IMR-90 (cell line): ENCODE results near the gene ACSL6. TPM values are rescaled to one million over a fixed set of nuclear protein-coding genes. Genes with fewer than 3 reads are reported as not detected.

ENCODE experiments used
- ATAC-seq: fragments of 200-7000 bp; cut with Tn5 transposase; 2 replicates; pipeline ENCODE4 v1.9.1; 2020; ENCODE audit warnings: low read depth, mild to moderate bottlenecking, moderate library complexity
- BruUV-seq: library from RNA; stranded (reverse); fragments of 400-500 nt; replicated peaks from 2 replicates; lab custom pipeline; 2021; lab: Mats Ljungman, UMichigan
- CTCF ChIA-PET: fragments of 300-600 bp; formaldehyde crosslinking; extraction: SDS; loops from one replicate; lab custom pipeline; 2021; ENCODE audit warnings: antibody characterized with exemption; lab: Yijun Ruan, JAX
- POLR2A ChIA-PET: fragments of 300-600 bp; sonication (Branson Sonifier 250); formaldehyde crosslinking; loops from one replicate; lab custom pipeline; 2022; ENCODE audit warnings: antibody characterized with exemption; ENCODE audit not compliant: unreplicated experiment; lab: Charles Lee
- DNase-seq: peaks from one replicate; pipeline ENCODE4 v3.0.0; 2013
- H2AFZ ChIP-seq: replicated peaks from 2 replicates; pipeline ENCODE3; 2013; ENCODE audit warnings: low read length, mild to moderate bottlenecking; ENCODE audit not compliant: poor library complexity
- H2AK5ac ChIP-seq: 2 replicates; pipeline ENCODE4 v1.6.1; 2013; ENCODE audit warnings: low read depth, low read length, inconsistent platforms
- H2AK9ac ChIP-seq: replicated peaks from 2 replicates; pipeline ENCODE3; 2013; ENCODE audit warnings: mild to moderate bottlenecking, low read depth, low read length, moderate library complexity; ENCODE audit not compliant: poor library complexity
- H2BK120ac ChIP-seq: 2 replicates; pipeline ENCODE4 v1.6.1; 2013; ENCODE audit warnings: low read depth, low read length, inconsistent platforms
- H2BK15ac ChIP-seq: 3 replicates; pipeline ENCODE4 v1.6.1; 2013; ENCODE audit warnings: low read depth, low read length, inconsistent platforms
- H2BK20ac ChIP-seq: 2 replicates; pipeline ENCODE4 v1.6.1; 2013; ENCODE audit warnings: low read depth, mild to moderate bottlenecking, inconsistent platforms, low read length, moderate library complexity
- H2BK5ac ChIP-seq: 2 replicates; pipeline ENCODE4 v1.6.1; 2013; ENCODE audit warnings: mild to moderate bottlenecking, low read depth, low read length, inconsistent platforms; ENCODE audit not compliant: poor library complexity, severe bottlenecking
- H3K14ac ChIP-seq: replicated peaks from 2 replicates; pipeline ENCODE4 v1.6.1; 2013; ENCODE audit warnings: low read depth, low read length, inconsistent platforms
- H3K18ac ChIP-seq: 2 replicates; pipeline ENCODE4 v1.6.1; 2013; ENCODE audit warnings: low read depth, low read length, control low read depth
- H3K23ac ChIP-seq: 2 replicates; pipeline ENCODE4 v1.6.1; 2013; ENCODE audit warnings: low read depth, low read length, inconsistent platforms
- H3K27ac ChIP-seq: 2 replicates; pipeline ENCODE4 v1.5.1; 2013; ENCODE audit warnings: mild to moderate bottlenecking, control low read depth, low read length; ENCODE audit not compliant: insufficient read depth
- H3K27me3 ChIP-seq: 2 replicates; pipeline ENCODE4 v1.6.1; 2013; ENCODE audit warnings: low read length; ENCODE audit not compliant: control insufficient read depth, insufficient read depth
- H3K36me3 ChIP-seq: 2 replicates; pipeline ENCODE4 v1.6.1; 2013; ENCODE audit warnings: low read length, mixed read lengths; ENCODE audit not compliant: control insufficient read depth, insufficient read depth
- H3K4ac ChIP-seq: 2 replicates; pipeline ENCODE4 v1.6.1; 2013; ENCODE audit warnings: low read depth, low read length, inconsistent platforms
- H3K4me1 ChIP-seq: 2 replicates; pipeline ENCODE4 v1.6.1; 2013; ENCODE audit warnings: low read length, mixed read lengths; ENCODE audit not compliant: control insufficient read depth, insufficient read depth
- H3K4me2 ChIP-seq: 2 replicates; pipeline ENCODE4 v1.6.1; 2013; ENCODE audit warnings: low read depth, mild to moderate bottlenecking, control low read depth, low read length, moderate library complexity
- H3K4me3 ChIP-seq: 2 replicates; pipeline ENCODE4 v1.5.1; 2013; ENCODE audit warnings: low read depth, mild to moderate bottlenecking, control low read depth, low read length, moderate library complexity; ENCODE audit not compliant: insufficient read depth
- H3K56ac ChIP-seq: 2 replicates; pipeline ENCODE4 v1.6.1; 2013; ENCODE audit warnings: low read length, inconsistent platforms; ENCODE audit not compliant: insufficient read depth; ENCODE audit errors: extremely low read depth
- H3K79me1 ChIP-seq, 2 experiments: 2 replicates each; pipeline ENCODE4 v1.6.1; 2013; ENCODE audit warnings: low read length in 2 of 2, inconsistent platforms in 1 of 2, low read depth in 1 of 2
- H3K9ac ChIP-seq: 2 replicates; pipeline ENCODE4 v1.6.1; 2013; ENCODE audit warnings: low read depth, low read length, control low read depth
- H3K9me1 ChIP-seq: 2 replicates; pipeline ENCODE4 v1.6.1; 2013; ENCODE audit warnings: low read length, inconsistent platforms; ENCODE audit not compliant: insufficient read depth
- H3K9me3 ChIP-seq: 2 replicates; pipeline ENCODE4 v1.6.1; 2013; ENCODE audit warnings: low read length; ENCODE audit not compliant: control insufficient read depth, insufficient read depth
- H4K20me1 ChIP-seq: 2 replicates; pipeline ENCODE4 v1.6.1; 2013; ENCODE audit warnings: low read length, inconsistent platforms; ENCODE audit not compliant: insufficient read depth
- H4K5ac ChIP-seq: 2 replicates; pipeline ENCODE4 v1.6.1; 2013; ENCODE audit warnings: mild to moderate bottlenecking, low read depth, low read length, control low read depth
- H4K8ac ChIP-seq, 2 experiments: 2 replicates each; pipeline ENCODE4 v1.6.1; 2013; ENCODE audit warnings: low read depth in 2 of 2, low read length in 2 of 2, control low read depth in 1 of 2, inconsistent platforms in 1 of 2
- H4K91ac ChIP-seq: 2 replicates; pipeline ENCODE4 v1.6.1; 2013; ENCODE audit warnings: low read depth, low read length, inconsistent platforms; ENCODE audit not compliant: insufficient read depth
- BHLHE40 ChIP-seq: fragments of 150-350 bp; IDR thresholded peaks from 2 replicates; pipeline ENCODE4 v1.6.1; 2016; ENCODE audit warnings: mild to moderate bottlenecking, low read depth, low read length
- CEBPB ChIP-seq: IDR thresholded peaks from 2 replicates; pipeline ENCODE4 v1.6.1; 2012; ENCODE audit warnings: low read depth, low read length, improper control_type of control experiment
- CHD1 ChIP-seq: IDR thresholded peaks from 2 replicates; pipeline ENCODE4 v1.6.1; 2012; ENCODE audit warnings: low read depth, low read length, improper control_type of control experiment
- FOS ChIP-seq: fragments of 150-350 bp; IDR thresholded peaks from 2 replicates; pipeline ENCODE4 v1.6.1; 2016; ENCODE audit warnings: low read depth, low read length
- MAFK ChIP-seq: IDR thresholded peaks from 2 replicates; pipeline ENCODE4 v1.6.1; 2012; ENCODE audit warnings: low read depth, low read length, improper control_type of control experiment
- MAZ ChIP-seq: IDR thresholded peaks from 2 replicates; pipeline ENCODE4 v1.6.1; 2012; ENCODE audit warnings: low read depth, mild to moderate bottlenecking, low read length, improper control_type of control experiment, moderate library complexity, borderline replicate concordance
- MXI1 ChIP-seq: IDR thresholded peaks from 2 replicates; pipeline ENCODE4 v1.6.1; 2012; ENCODE audit warnings: low read depth, mild to moderate bottlenecking, low read length, moderate library complexity, borderline replicate concordance
- NFE2L2 ChIP-seq: fragments of 150-350 bp; IDR thresholded peaks from 2 replicates; pipeline ENCODE4 v1.6.1; 2016; ENCODE audit warnings: low read depth, mild to moderate bottlenecking, low read length
- POLR2A ChIP-seq: IDR thresholded peaks from 2 replicates; pipeline ENCODE4 v1.6.1; 2012; ENCODE audit warnings: mild to moderate bottlenecking, low read depth, low read length
- RAD21 ChIP-seq: IDR thresholded peaks from 2 replicates; pipeline ENCODE4 v1.6.1; 2012; ENCODE audit warnings: low read length, improper control_type of control experiment
- RCOR1 ChIP-seq: IDR thresholded peaks from 2 replicates; pipeline ENCODE4 v1.6.1; 2012; ENCODE audit warnings: mild to moderate bottlenecking, low read length, improper control_type of control experiment; ENCODE audit not compliant: insufficient replicate concordance
- RFX5 ChIP-seq: IDR thresholded peaks from 2 replicates; pipeline ENCODE4 v1.8.0; 2012; ENCODE audit warnings: low read depth, mild to moderate bottlenecking, low read length, moderate library complexity
- SMC3 ChIP-seq: fragments of 150-350 bp; IDR thresholded peaks from 2 replicates; pipeline ENCODE4 v1.6.1; 2016; ENCODE audit warnings: low read depth, mild to moderate bottlenecking, antibody characterized with exemption, low read length, moderate library complexity
- WGBS, 2 experiments: methylation state at CpG; one replicate each; pipeline versions ENCODE4 v1.1.5 to v1.1.7; 2013; ENCODE audit warnings: missing lambda C conversion rate in 2 of 2; ENCODE audit not compliant: insufficient read length in 1 of 2; ENCODE audit errors: extremely low coverage in 2 of 2; 5-methylcytosine and 5-hydroxymethylcytosine counted together
- dilution Hi-C: fragments of 300-500 bp; cut with HindIII; formaldehyde crosslinking; loops from one replicate; pipeline ENCODE4 v1.14.3; 2018; ENCODE audit warnings: low sequenced_read_pairs; ENCODE audit not compliant: unreplicated experiment
- in situ Hi-C: fragments of 300-500 bp; cut with MboI; formaldehyde crosslinking; loops from 3 replicates; pipeline ENCODE4 v1.14.3; 2019; ENCODE audit warnings: low sequenced_read_pairs, inconsistent platforms, mixed read lengths
- intact Hi-C: fragments of 100-400 bp; cut with micrococcal nuclease; formaldehyde crosslinking; loops from 2 replicates; pipeline ENCODE4 v1.10.0; 2022
- polyA plus RNA-seq, 3 experiments: library from polyadenylated mRNA; depleted of rRNA; stranded (reverse); fragments of >200 nt; gene quantifications; 2 replicates each; pipeline ENCODE4 v1.2.3, GENCODE V29; 2012; ENCODE audit warnings: low replicate concordance in 1 of 3
- total RNA-seq: library from RNA; depleted of rRNA; stranded (reverse); fragments of >200 nt; gene quantifications from 2 replicates; pipeline ENCODE4 v1.2.3, GENCODE V29; 2012
- TF ChIP-seq, protein P1 (sequence below): conservative IDR thresholded peaks from 2 replicates; pipeline ENCODE4 v1.5.1; 2012; ENCODE audit warnings: mild to moderate bottlenecking, low read depth, low read length, improper control_type of control experiment
- TF ChIP-seq, protein P2 (sequence below): fragments of 150-350 bp; IDR thresholded peaks from 2 replicates; pipeline ENCODE4 v1.6.1; 2017; ENCODE audit warnings: mild to moderate bottlenecking, antibody characterized with exemption, low read length, low read depth
- TF ChIP-seq, protein P3 (sequence below): fragments of 150-350 bp; IDR thresholded peaks from 2 replicates; pipeline ENCODE4 v1.6.1; 2016; ENCODE audit warnings: low read depth, mild to moderate bottlenecking, low read length, moderate library complexity, borderline replicate concordance

ACSL6 gene
- total and polyA plus RNA-seq, 2 of the 4 experiments (the other 2 are of a cell fraction): not detected

DNA sequence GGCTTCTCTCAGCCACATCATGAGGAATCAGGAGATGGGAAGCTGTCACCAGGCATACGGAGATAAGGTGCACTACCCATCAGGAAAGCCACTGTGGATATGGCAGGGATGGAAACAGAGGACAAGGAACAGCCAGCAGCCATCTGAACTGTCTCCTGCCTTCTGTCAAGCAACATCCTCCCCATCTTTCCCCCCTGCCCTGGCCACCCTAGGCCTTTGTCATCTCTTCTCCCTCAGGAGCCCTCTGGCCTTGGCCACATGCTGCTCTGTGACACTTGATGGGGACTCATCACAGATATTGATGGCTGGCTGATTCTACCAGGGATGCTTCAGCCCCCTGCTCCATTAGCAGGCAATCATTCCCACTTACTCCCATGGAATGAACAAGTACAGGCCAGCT lies 44.9 kb downstream of the ACSL6 start:
- H2AK5ac ChIP-seq: no peak overlapping the region
- CTCF ChIA-PET: no interaction called here
- H4K20me1 ChIP-seq: no peaks in the 10 kb centered on the region
- H2AFZ ChIP-seq: no peak overlapping the region
- dilution Hi-C loops (no loop called here), intact Hi-C loops (no loop called here), in situ Hi-C loops (no loop called here)
- H2BK15ac ChIP-seq: no peak overlapping the region
- no peaks in the 10 kb centered on the region for H3K9me3 ChIP-seq
- H2BK20ac ChIP-seq: no peak overlapping the region
- H4K91ac ChIP-seq: no peak overlapping the region
- H4K8ac ChIP-seq: no peak overlapping the region
- no TSS peak for BruUV-seq
- H3K56ac ChIP-seq: no peak overlapping the region
- TF ChIP-seq NFE2L2 (no peak), RCOR1 (no peak), MXI1 (no peak), RAD21 (no peak), SMC3 (no peak), POLR2A (no peak), BHLHE40 (no peak), FOS (no peak), MAZ (no peak), CHD1 (no peak), RFX5 (no peak), MAFK (no peak), CEBPB (no peak)
- TF ChIP-seq, protein P1, sequence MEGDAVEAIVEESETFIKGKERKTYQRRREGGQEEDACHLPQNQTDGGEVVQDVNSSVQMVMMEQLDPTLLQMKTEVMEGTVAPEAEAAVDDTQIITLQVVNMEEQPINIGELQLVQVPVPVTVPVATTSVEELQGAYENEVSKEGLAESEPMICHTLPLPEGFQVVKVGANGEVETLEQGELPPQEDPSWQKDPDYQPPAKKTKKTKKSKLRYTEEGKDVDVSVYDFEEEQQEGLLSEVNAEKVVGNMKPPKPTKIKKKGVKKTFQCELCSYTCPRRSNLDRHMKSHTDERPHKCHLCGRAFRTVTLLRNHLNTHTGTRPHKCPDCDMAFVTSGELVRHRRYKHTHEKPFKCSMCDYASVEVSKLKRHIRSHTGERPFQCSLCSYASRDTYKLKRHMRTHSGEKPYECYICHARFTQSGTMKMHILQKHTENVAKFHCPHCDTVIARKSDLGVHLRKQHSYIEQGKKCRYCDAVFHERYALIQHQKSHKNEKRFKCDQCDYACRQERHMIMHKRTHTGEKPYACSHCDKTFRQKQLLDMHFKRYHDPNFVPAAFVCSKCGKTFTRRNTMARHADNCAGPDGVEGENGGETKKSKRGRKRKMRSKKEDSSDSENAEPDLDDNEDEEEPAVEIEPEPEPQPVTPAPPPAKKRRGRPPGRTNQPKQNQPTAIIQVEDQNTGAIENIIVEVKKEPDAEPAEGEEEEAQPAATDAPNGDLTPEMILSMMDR: no peak
- TF ChIP-seq, protein P2, sequence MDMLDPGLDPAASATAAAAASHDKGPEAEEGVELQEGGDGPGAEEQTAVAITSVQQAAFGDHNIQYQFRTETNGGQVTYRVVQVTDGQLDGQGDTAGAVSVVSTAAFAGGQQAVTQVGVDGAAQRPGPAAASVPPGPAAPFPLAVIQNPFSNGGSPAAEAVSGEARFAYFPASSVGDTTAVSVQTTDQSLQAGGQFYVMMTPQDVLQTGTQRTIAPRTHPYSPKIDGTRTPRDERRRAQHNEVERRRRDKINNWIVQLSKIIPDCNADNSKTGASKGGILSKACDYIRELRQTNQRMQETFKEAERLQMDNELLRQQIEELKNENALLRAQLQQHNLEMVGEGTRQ: no peak
- TF ChIP-seq, protein P3, sequence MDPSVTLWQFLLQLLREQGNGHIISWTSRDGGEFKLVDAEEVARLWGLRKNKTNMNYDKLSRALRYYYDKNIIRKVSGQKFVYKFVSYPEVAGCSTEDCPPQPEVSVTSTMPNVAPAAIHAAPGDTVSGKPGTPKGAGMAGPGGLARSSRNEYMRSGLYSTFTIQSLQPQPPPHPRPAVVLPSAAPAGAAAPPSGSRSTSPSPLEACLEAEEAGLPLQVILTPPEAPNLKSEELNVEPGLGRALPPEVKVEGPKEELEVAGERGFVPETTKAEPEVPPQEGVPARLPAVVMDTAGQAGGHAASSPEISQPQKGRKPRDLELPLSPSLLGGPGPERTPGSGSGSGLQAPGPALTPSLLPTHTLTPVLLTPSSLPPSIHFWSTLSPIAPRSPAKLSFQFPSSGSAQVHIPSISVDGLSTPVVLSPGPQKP: no peak
- no peak overlapping the region for H3K4me3 ChIP-seq
- no peak for DNase-seq
- H2AK9ac ChIP-seq: no peak overlapping the region
- no peaks in the 10 kb centered on the region for H3K36me3 ChIP-seq
- no CpG with 5 or more reads among the region's 1 CpG for WGBS, 2 experiments
- no peak overlapping the region for H3K4me2 ChIP-seq
- no peak overlapping the region for H2BK120ac ChIP-seq
- H3K23ac ChIP-seq: no peak overlapping the region
- no peak overlapping the region for H3K14ac ChIP-seq
- no peak overlapping the region for H2BK5ac ChIP-seq
- H3K79me1 ChIP-seq: no peaks in the 10 kb centered on the region
- no peaks in the 10 kb centered on the region; the same call in 1 of the 2 replicates for H3K27me3 ChIP-seq
- no peak overlapping the region for H3K4ac ChIP-seq
- no peak overlapping the region for H4K5ac ChIP-seq
- no peaks in the 10 kb centered on the region for H3K4me1 ChIP-seq
- H3K9me1 ChIP-seq: no peaks in the 10 kb centered on the region
- ATAC-seq: no peak
- H3K18ac ChIP-seq: no peak overlapping the region
- H3K9ac ChIP-seq: no peak overlapping the region
- POLR2A ChIA-PET: no interaction called here
- H3K27ac ChIP-seq: no peak overlapping the region
